ENCODE measurements around the gene SPON1.

- TF ChIP-seq FOXM1 (IDR thresholded peaks at IDR 0.05; ENCODE audit: borderline replicate concordance) (no peak), ELF4 (IDR thresholded peaks at IDR 0.05) (no peak), HDGF (IDR thresholded peaks at IDR 0.05; ENCODE audit: borderline replicate concordance) (no peak), SP1 (IDR thresholded peaks at IDR 0.05) (no peak), TARDBP (IDR thresholded peaks at IDR 0.05) (no peak), FOXA1 (IDR thresholded peaks at IDR 0.05) (no peak)
Observed at GRCh38 chr11:14114786-14115185, 152.3 kb downstream of the SPON1 start.
